Stimulated activated CD8-positive, alpha-beta memory T cell treated with anti-CD3 and anti-CD28 coated beads, Interleukin-12 subunit alpha, Interleukin-12 subunit beta, amount 100 ng/mL, for 4 hours (primary cell): ENCODE results near the gene GRIN1.

Experiments used
- DNase-seq: peaks from one replicate; pipeline ENCODE4 v3.0.0-alpha.2; 2020; ENCODE audit warnings: low read depth

Gene GRIN1

GRCh38 chr9:137178939-137179630 is 40.1 kb downstream of the GRIN1 start:
- DNase-seq: no peak

GRCh38 chr9:137179761-137180160 is 40.8 kb downstream of the GRIN1 start:
- no peak for DNase-seq

GRCh38 chr9:137180491-137180890 is 41.5 kb downstream of the GRIN1 start:
- DNase-seq: no peak

- no peak for DNase-seq
Measured at GRCh38 chr9:137181680-137182079, 42.7 kb downstream of the GRIN1 start.

DNA sequence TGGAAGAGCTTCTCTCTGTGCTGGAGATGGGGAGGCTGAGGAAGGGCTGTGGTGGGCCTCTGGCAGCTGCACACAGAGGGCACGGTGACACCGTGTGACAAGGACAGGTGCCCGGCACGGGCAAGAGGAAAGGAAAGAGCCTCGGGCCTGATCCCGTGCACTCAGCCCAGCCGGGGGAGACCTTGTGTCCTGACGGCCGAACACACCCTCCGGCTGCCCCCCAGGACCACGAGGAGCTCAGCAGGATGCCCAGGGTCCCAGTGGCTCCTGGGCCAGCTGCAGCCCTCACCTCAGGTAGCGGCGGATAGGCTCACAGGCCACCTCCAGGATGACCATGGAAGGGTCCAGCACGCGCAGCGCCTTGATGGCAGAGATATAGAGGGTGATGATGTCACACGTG is 43.9 kb downstream of the GRIN1 start:
- no peak for DNase-seq

GRCh38 chr9:137183980-137184595 is 45.1 kb downstream of the GRIN1 start:
- DNase-seq: no peak

GRCh38 chr9:137184881-137185660 is 46.1 kb downstream of the GRIN1 start:
- no peak for DNase-seq

- DNase-seq: no peak
Measured at GRCh38 chr9:137185921-137186320, 47.0 kb downstream of the GRIN1 start.

DNA sequence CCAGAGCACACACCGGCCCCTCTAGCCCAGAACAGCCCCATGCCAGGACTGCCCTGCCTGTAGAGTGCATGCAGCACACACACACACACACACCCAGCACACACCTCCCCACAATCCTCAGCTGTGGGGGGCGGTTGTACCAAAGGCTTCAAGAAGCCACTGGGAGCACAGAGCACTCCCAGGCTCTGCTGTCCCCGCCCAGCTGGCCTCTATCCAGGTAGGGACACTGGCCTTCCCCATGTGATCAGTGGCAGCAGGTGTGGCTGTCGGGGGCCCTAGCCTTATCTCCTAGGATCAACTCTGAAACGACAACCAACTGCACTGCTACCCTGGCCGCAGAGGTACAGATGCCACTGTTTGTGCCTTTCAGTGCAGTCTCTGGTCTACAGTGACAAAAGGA is 47.4 kb downstream of the GRIN1 start:
- no peak for DNase-seq

- DNase-seq: no peak
Measured at GRCh38 chr9:137187386-137187785, 48.4 kb downstream of the GRIN1 start.

DNA sequence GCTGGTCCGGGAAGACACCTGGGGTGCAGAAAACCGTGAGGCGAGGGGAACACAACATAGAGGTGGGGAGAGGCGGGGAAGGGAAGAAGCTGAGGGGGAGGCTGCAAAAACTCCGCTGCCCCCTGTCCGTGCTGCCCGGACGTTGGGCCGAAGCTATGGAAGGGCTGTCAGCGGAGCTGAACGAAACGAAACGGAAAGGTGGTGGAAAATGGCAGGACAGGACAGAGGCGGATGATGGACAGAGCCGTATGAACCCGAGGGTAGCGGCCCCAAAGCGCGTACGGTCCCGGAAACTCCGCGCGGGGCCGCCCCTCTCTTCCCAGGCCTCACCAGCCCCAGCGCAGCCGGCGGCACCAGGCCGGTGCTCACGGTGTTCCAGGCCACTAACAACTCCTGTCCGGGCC is 49.1 kb downstream of the GRIN1 start:
- no peak for DNase-seq

DNA sequence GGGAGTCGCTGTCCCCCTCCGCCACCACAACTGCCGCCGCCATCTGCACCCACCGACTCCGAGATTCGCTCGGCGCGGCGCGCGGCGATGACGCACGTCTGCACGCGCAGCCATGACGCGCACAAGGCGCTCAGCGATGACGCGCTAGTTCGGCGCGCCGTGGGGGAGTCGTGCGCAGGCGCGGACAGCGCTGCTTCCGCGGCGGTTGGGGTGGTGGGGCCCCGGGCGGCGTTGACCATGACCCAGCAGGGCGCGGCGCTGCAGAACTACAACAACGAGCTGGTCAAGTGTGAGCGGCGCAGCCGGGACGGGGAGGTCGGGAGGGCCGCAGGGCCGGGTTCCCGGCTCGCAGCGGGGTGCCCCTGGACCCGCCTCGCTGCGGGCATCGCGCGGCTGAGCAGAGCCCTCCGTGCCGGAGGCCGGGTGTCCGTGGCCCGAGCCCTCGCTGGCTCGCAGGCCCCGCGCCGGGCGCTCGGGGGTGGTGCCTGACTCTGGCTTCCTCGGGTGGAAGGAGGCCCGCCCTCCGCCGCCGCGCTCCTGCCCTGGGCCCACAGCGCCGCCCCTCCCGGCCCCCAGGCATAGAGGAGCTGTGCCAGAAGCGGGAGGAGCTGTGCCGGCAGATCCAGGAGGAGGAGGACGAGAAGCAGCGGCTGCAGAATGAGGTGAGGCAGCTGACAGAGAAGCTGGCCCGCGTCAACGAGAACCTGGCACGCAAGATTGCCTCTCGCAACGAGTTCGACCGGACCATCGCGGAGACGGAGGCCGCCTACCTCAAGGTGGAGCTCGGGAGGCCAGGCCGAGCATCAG is 49.7 kb downstream of the GRIN1 start, which contains the start of the genes ANAPC2 and SSNA1:
Gene ANAPC2 (minus strand): TSS at position 71 of the 807 bp plus-strand sequence. CDS start 28 bp downstream, at position 43.
Gene SSNA1 (plus strand): TSS at position 187 of the 807 bp plus-strand sequence. CDS start 51 bp downstream, at position 238.
- peak; percentile 91 for DNase-seq

- no peak for DNase-seq
Measured at GRCh38 chr9:137189297-137190295, 50.6 kb downstream of the GRIN1 start.

- no peak for DNase-seq
Measured at GRCh38 chr9:137190315-137190856, 51.4 kb downstream of the GRIN1 start.

- no peak for DNase-seq
Measured at GRCh38 chr9:137191245-137191644, 52.3 kb downstream of the GRIN1 start.

DNA sequence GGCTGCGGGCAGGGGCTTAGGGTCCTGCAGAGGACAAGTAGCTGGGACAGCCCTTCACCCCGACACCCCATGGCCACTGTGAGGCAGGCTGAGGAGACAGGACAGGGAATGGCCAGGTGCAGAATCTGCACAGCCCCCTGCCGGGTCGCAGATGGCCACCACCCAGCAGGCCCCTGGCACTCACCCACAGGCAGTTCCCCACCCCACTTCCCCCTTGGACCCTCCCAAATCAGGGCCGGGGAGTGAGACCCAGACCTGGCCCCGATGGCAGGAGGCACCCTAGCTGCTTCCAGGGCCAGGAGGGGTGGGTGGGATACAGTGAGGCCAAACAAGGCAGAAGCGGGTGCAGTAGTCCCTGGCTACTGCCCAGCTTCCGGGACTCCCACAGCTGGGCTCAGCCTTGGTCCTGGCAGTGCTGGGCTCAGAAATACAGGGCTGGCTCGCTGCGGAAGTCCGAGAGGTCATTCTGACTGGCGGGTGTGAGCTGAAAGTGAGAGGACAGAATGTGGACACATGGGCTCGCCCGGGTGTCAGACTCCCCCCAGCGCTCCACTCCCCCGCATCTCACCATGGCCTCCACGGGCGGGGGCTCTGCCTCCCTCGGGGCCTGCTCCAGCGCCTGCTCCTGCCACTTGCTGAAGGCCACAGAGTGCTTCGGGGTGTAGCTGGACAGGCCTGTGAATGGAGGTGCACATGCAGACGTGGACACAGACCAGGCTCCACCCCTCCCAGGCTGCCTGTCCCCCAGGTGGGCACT is 52.9 kb downstream of the GRIN1 start:
- no peak for DNase-seq

GRCh38 chr9:137192448-137192780 is 53.5 kb downstream of the GRIN1 start:
- no peak for DNase-seq

GRCh38 chr9:137192859-137193258 is 53.9 kb downstream of the GRIN1 start:
- DNase-seq: no peak

DNA sequence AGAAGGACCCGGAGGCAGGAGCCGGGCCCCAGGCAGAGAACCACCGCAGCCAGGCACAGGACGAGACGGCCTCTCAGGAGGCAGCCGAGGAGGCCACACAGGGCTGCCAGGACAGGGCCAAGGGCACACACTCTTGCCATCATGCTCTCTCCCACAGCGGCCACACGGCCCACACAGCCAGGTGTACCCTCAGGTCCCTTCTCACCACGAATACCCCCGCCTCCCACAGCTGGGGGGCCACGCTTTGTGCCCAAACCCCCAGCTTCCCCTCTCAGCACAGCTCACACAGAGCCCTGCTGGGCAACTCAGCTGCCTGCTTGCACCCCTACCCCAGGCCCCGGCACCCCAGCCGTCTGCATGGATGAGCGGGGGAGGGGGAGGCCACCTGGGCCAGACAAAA is 54.8 kb downstream of the GRIN1 start:
- no peak for DNase-seq

DNA sequence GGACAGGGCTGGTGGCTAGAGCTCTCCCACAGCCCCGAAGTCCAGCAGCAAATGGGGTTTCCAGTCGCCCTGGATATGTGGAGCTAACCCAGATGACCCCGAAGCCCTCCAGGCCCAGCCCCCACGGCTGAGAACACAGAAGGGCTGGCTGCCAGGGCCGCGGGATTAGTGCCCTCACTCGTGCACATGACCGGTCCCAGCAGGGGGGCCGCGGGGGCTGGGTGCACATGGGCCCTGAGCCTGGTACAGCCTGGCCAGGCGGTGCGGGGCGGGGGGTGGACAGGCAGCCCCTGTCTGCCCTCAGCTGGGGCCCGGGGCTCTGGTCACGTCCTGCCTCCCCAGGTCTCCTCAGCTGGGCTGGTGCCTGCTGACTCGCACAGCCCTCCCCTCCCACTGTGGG is 55.4 kb downstream of the GRIN1 start:
- no peak for DNase-seq
